PC-3 (cell line): ENCODE data around the gene PPFIA1. TPM values are rescaled to one million over a fixed set of nuclear protein-coding genes. Genes with fewer than 3 reads are reported as not detected.

Source experiments
- ATAC-seq: fragments of 200-7000 bp; cut with Tn5 transposase; 2 replicates; pipeline ENCODE4 v1.9.1; 2020; ENCODE audit warnings: mild to moderate bottlenecking, moderate library complexity
- BruUV-seq: library from RNA; stranded (reverse); fragments of 400-500 nt; replicated peaks from 2 replicates; lab custom pipeline; 2021; lab: Mats Ljungman, UMichigan
- CTCF ChIA-PET: fragments of 300-600 bp; sonication (Branson Sonifier 250); formaldehyde crosslinking; loops from one replicate; lab custom pipeline; 2022; ENCODE audit warnings: antibody characterized with exemption; lab: Charles Lee
- POLR2A ChIA-PET: fragments of 300-600 bp; sonication (Branson Sonifier 250); formaldehyde crosslinking; loops from one replicate; lab custom pipeline; 2022; ENCODE audit warnings: antibody characterized with exemption; ENCODE audit not compliant: unreplicated experiment; lab: Charles Lee
- DNase-seq: peaks from one replicate; pipeline ENCODE4 v3.0.0-alpha.2; 2015
- H2AFZ ChIP-seq: fragments of 300-600 bp; sonication (generic); 2 replicates; pipeline ENCODE4 v1.6.0; 2016; ENCODE audit warnings: antibody characterized with exemption, low read length
- H3F3A ChIP-seq: fragments of 300-600 bp; sonication (generic); one replicate; pipeline ENCODE4 v1.6.0; 2017; ENCODE audit warnings: antibody characterized with exemption, low read length, control low read depth, mild to moderate bottlenecking; ENCODE audit not compliant: unreplicated experiment
- H3K27ac ChIP-seq: fragments of 300-600 bp; sonication (generic); 2 replicates; pipeline ENCODE4 v1.5.1; 2016; ENCODE audit warnings: mild to moderate bottlenecking, low read length
- H3K27me3 ChIP-seq: fragments of 300-600 bp; sonication (generic); 2 replicates; pipeline ENCODE4 v1.6.1; 2016; ENCODE audit warnings: low read length, mixed read lengths
- H3K36me3 ChIP-seq: fragments of 300-600 bp; sonication (generic); 2 replicates; pipeline ENCODE4 v1.6.1; 2016; ENCODE audit warnings: low read depth, mixed run types, low read length, mixed read lengths
- H3K4me1 ChIP-seq: fragments of 300-600 bp; sonication (generic); 2 replicates; pipeline ENCODE4 v1.5.1; 2016; ENCODE audit warnings: low read length; ENCODE audit not compliant: insufficient read depth
- H3K4me2 ChIP-seq: fragments of 300-600 bp; sonication (generic); 2 replicates; pipeline ENCODE4 v1.6.0; 2016; ENCODE audit warnings: low read length
- H3K4me3 ChIP-seq: fragments of 300-600 bp; sonication (generic); 2 replicates; pipeline ENCODE4 v1.5.1; 2016; ENCODE audit warnings: mild to moderate bottlenecking, low read length, mixed read lengths
- H3K79me2 ChIP-seq: fragments of 300-600 bp; sonication (generic); 2 replicates; pipeline ENCODE4 v1.6.1; 2017; ENCODE audit warnings: low read length, mixed read lengths
- H3K9ac ChIP-seq: fragments of 300-600 bp; sonication (generic); 2 replicates; pipeline ENCODE4 v1.6.0; 2016; ENCODE audit warnings: mild to moderate bottlenecking, low read length
- H3K9me2 ChIP-seq: fragments of 300-600 bp; sonication (generic); replicated peaks from 2 replicates; pipeline ENCODE4 v1.6.1; 2016; ENCODE audit warnings: mixed run types, low read length, mixed read lengths
- H3K9me3 ChIP-seq: fragments of 300-600 bp; sonication (generic); 2 replicates; pipeline ENCODE4 v1.6.1; 2016; ENCODE audit warnings: low read length, mixed read lengths
- H4K20me1 ChIP-seq: fragments of 300-600 bp; sonication (generic); 2 replicates; pipeline ENCODE4 v1.6.1; 2016; ENCODE audit warnings: low read length, mixed read lengths
- EZH2 ChIP-seq: fragments of 300-600 bp; sonication (generic); IDR thresholded peaks from one replicate; pipeline ENCODE4 v1.6.1; 2017; ENCODE audit warnings: antibody characterized with exemption, mild to moderate bottlenecking, low read length; ENCODE audit not compliant: unreplicated experiment
- EZH2phosphoT487 ChIP-seq: fragments of 300-600 bp; sonication (generic); IDR thresholded peaks from 2 replicates; pipeline ENCODE4 v1.6.1; 2018; ENCODE audit warnings: mild to moderate bottlenecking, antibody characterized with exemption, low read length, borderline replicate concordance
- intact Hi-C: fragments of 100-400 bp; cut with micrococcal nuclease; formaldehyde crosslinking; loops from 2 replicates; pipeline ENCODE4 v1.9.0; 2023
- total RNA-seq: library from RNA; depleted of rRNA; stranded (reverse); fragments of >200 nt; gene quantifications from 2 replicates; pipeline ENCODE4 v1.2.3, GENCODE V29; 2014
- TF ChIP-seq, protein P1 (sequence below): fragments of 300-600 bp; sonication (generic); conservative IDR thresholded peaks from 2 replicates; pipeline ENCODE4 v1.5.1; 2017; ENCODE audit warnings: antibody characterized with exemption, low read depth, mild to moderate bottlenecking, low read length

Gene PPFIA1
- total RNA-seq, 1 experiment from 2014 or later: 57.5 TPM

DNA sequence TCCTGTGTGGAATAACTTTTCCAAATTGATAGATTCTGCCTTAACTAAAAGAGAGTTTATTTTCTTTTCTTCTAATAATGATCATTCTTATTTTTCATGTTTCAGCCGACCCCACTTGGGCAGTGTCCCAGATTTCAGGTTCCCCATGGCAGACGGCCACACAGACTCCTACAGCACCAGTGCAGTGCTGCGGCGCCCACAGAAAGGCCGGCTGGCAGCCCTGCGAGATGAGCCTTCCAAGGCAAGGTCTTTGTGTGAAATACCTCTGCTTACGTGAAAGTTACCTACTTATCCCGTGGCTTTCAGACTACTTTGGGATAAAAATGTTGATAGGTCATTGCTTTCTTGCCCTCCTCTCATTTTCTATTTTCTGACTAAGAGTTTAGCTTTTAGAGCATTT lies 68.6 kb downstream of the PPFIA1 start:
- no peaks in the 10 kb centered on the region for H3F3A ChIP-seq
- no peak overlapping the region for H3K4me2 ChIP-seq
- H3K36me3 ChIP-seq: peaks cover 66% of the 10 kb centered on the region
- TF ChIP-seq EZH2phosphoT487: no peak
- no peak for TF ChIP-seq EZH2
- TF ChIP-seq, protein P1, sequence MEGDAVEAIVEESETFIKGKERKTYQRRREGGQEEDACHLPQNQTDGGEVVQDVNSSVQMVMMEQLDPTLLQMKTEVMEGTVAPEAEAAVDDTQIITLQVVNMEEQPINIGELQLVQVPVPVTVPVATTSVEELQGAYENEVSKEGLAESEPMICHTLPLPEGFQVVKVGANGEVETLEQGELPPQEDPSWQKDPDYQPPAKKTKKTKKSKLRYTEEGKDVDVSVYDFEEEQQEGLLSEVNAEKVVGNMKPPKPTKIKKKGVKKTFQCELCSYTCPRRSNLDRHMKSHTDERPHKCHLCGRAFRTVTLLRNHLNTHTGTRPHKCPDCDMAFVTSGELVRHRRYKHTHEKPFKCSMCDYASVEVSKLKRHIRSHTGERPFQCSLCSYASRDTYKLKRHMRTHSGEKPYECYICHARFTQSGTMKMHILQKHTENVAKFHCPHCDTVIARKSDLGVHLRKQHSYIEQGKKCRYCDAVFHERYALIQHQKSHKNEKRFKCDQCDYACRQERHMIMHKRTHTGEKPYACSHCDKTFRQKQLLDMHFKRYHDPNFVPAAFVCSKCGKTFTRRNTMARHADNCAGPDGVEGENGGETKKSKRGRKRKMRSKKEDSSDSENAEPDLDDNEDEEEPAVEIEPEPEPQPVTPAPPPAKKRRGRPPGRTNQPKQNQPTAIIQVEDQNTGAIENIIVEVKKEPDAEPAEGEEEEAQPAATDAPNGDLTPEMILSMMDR: no peak
- no peak overlapping the region for H2AFZ ChIP-seq
- H3K9me2 ChIP-seq: no peaks in the 10 kb centered on the region
- no peaks in the 10 kb centered on the region for H3K4me1 ChIP-seq
- no peak for ATAC-seq
- no peak overlapping the region for H3K27ac ChIP-seq
- POLR2A ChIA-PET: interaction anchor here (0.6 kb wide), 2 partner anchors 20 to 63 kb away, joined by 3 to 8 read pairs; no protein-coding TSS in a partner anchor
- intact Hi-C loops: no loop called here
- no peak for DNase-seq
- no peak overlapping the region for H3K4me3 ChIP-seq
- no peak overlapping the region for H3K9ac ChIP-seq
- no peaks in the 10 kb centered on the region for H3K27me3 ChIP-seq
- CTCF ChIA-PET: no interaction called here
- no peaks in the 10 kb centered on the region for H4K20me1 ChIP-seq
- no peaks in the 10 kb centered on the region for H3K79me2 ChIP-seq
- BruUV-seq: no TSS peak
- H3K9me3 ChIP-seq: no peaks in the 10 kb centered on the region

DNA sequence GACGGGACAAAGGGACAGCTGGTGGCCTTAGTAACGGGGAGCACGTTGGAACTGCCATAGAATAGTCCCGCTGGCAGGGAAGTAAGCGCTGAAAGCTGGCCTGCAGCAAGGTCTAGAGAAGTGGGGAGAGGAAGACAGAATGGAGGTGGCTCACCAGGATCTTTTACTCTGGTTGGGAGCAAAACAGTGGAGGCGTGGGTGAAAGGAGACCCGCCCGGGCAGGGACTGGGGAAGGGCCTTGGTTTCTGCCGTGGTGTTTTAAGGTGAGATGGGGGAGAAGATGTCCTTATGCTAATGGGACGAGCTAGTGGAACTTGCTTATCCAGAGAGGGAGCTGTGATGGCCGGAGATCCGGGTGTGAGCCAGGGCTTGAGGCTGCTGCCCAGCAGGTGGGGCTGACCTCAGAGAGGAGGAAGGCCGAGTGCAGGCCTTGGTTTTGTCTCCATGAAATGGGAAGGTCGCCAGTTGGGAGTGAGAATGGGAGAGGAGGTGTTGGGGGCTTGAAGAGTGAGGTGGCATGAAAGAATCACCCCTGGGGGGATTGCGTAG lies 71.5 kb downstream of the PPFIA1 start:
- Histone ChIP-seq H4K20me1 (no peaks in the 10 kb centered on the region), H2AFZ (no peak overlapping the region), H3K9ac (no peak overlapping the region), H3F3A (no peaks in the 10 kb centered on the region), H3K27ac (no peak overlapping the region), H3K36me3 (peaks cover 56% of the 10 kb centered on the region), H3K9me2 (no peaks in the 10 kb centered on the region), H3K27me3 (no peaks in the 10 kb centered on the region), H3K4me2 (no peak overlapping the region), H3K9me3 (no peaks in the 10 kb centered on the region), H3K4me3 (no peak overlapping the region), H3K4me1 (no peaks in the 10 kb centered on the region), H3K79me2 (no peaks in the 10 kb centered on the region)
- TF ChIP-seq, protein P1: no peak
- no peak for TF ChIP-seq EZH2phosphoT487
- TF ChIP-seq EZH2: no peak
- ATAC-seq (no peak), DNase-seq (no peak)
- CTCF ChIA-PET: no interaction called here
- intact Hi-C loops: no loop called here
- POLR2A ChIA-PET: interaction anchor here (0.5 kb wide), 1 partner anchor 31 kb away, joined by 9 read pairs; no protein-coding TSS in a partner anchor
- no TSS peak for BruUV-seq

DNA sequence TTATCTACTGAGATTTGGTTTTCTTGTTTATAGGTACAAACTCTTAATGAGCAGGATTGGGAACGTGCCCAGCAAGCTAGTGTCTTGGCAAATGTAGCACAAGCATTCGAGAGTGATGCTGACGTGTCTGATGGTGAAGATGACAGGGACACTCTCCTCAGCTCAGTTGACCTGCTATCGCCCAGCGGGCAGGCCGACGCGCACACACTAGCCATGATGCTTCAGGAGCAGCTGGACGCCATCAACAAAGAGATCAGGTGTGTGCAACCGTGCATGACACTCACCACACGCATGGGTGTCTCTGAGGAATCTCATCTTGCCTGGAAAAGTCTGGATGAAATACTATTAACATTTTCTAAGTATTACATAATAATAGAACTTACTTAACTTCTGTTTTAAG lies 73.1 kb downstream of the PPFIA1 start:
- ChIA-PET POLR2A (no interaction called here), CTCF (no interaction called here)
- Histone ChIP-seq H3K27me3 (no peaks in the 10 kb centered on the region), H3F3A (no peaks in the 10 kb centered on the region), H3K9ac (no peak overlapping the region), H3K4me2 (no peak overlapping the region), H3K9me3 (no peaks in the 10 kb centered on the region), H3K79me2 (no peaks in the 10 kb centered on the region), H3K4me1 (no peaks in the 10 kb centered on the region), H3K9me2 (no peaks in the 10 kb centered on the region), H3K4me3 (no peak overlapping the region), H3K27ac (no peak overlapping the region), H4K20me1 (no peaks in the 10 kb centered on the region), H2AFZ (no peak overlapping the region), H3K36me3 (peaks cover 51% of the 10 kb centered on the region)
- DNase-seq (no peak), ATAC-seq (no peak)
- no TSS peak for BruUV-seq
- TF ChIP-seq EZH2phosphoT487: no peak
- TF ChIP-seq EZH2: no peak
- TF ChIP-seq, protein P1: no peak
- intact Hi-C loops: no loop called here
